ENCODE results near the gene MLLT3. TPM values are rescaled to one million over a fixed set of nuclear protein-coding genes. Genes with fewer than 3 reads are reported as not detected.

The MLLT3 gene
- total and polyA plus RNA-seq, 2 donors (not counting 3 experiments of a cell fraction or from before 2014, with no cell fraction given) = 6.1 to 10.0 TPM

- POLR2A ChIA-PET = no interaction called here
- Histone ChIP-seq H3K4me1 (ENCODE audit: control insufficient read depth, extremely low read depth, insufficient read depth, low read length) (no peaks in the 10 kb centered on the region), H3K27me3 (ENCODE audit: control insufficient read depth in 2 of 2, insufficient read depth in 2 of 2, low read length in 2 of 2) (peaks cover 2 to 3% of the 10 kb centered on the region in 2 experiments), H3K4me2 (ENCODE audit: insufficient read depth, low read length) (no peak overlapping the region), H4K20me1 (replicated peaks; ENCODE audit: control insufficient read depth, extremely low read depth, insufficient read depth, low read length) (no peaks in the 10 kb centered on the region), H3K79me2 (ENCODE audit: control insufficient read depth, insufficient read depth, low read length) (no peaks in the 10 kb centered on the region), H3K9ac (replicated peaks; ENCODE audit: extremely low read depth, insufficient read depth, low read length) (no peak overlapping the region), H3K4me3 (replicated peaks in 1 of 3; ENCODE audit: insufficient read depth in 1 of 3, low read depth in 1 of 3, low read length in 3 of 3) (no peak overlapping the region), H3K36me3 (ENCODE audit: control insufficient read depth in 2 of 2, extremely low read depth in 1 of 2, insufficient read depth in 2 of 2, low read length in 2 of 2) (no peaks in the 10 kb centered on the region), H3K9me1 (replicated peaks; ENCODE audit: control insufficient read depth, extremely low read depth, insufficient read depth, low read length) (no peaks in the 10 kb centered on the region), H2AFZ (ENCODE audit: low read depth, low read length) (no peak overlapping the region), H3K27ac (ENCODE audit: insufficient read depth, low read depth, low read length) (no peak overlapping the region), H3K9me3 (replicated peaks; ENCODE audit: control insufficient read depth, insufficient read depth, low read length) (no peaks in the 10 kb centered on the region)
- FAIRE-seq = no peak
- BruUV-seq (replicated peaks) = no TSS peak
- no peak for TF ChIP-seq CTCF (IDR thresholded peaks at IDR 0.05; ENCODE audit: extremely low read depth in 1 of 2, insufficient read depth in 1 of 2, low read depth in 1 of 2, low read length in 2 of 2)
- TF ChIP-seq MYC (IDR thresholded peaks at IDR 0.05; ENCODE audit: low read depth, low read length) = no peak
- no peak for TF ChIP-seq MAX (IDR thresholded peaks at IDR 0.05; ENCODE audit: insufficient read depth, insufficient read length)
- no peak for TF ChIP-seq JUN (IDR thresholded peaks at IDR 0.05; ENCODE audit: borderline replicate concordance, insufficient read depth, insufficient read length, low read depth)
- TF ChIP-seq GATA2 (IDR thresholded peaks at IDR 0.05; ENCODE audit: insufficient read depth, insufficient read length, low read depth, low read length) = no peak
- no peak for TF ChIP-seq EZH2 (IDR thresholded peaks at IDR 0.05; ENCODE audit: borderline replicate concordance, low read depth, low read length, severe bottlenecking)
- no peak for TF ChIP-seq FOS (IDR thresholded peaks at IDR 0.05; ENCODE audit: borderline replicate concordance, insufficient read depth, low read length)
- no peak for TF ChIP-seq POLR2AphosphoS5 (IDR thresholded peaks at IDR 0.05; ENCODE audit: insufficient read depth, low read depth, low read length)
- TF ChIP-seq POLR2A (IDR thresholded peaks at IDR 0.05; ENCODE audit: low read depth, low read length) = no peak
- intact Hi-C loops (cut with micrococcal nuclease) (no loop called here), dilution Hi-C loops (cut with MboI; ENCODE audit: extremely low pct_ligation_motif_present, low sequenced_read_pairs) (no loop called here)
- CTCF ChIA-PET = interaction anchor here (1.6 kb wide), 1 partner anchor 13 kb away, joined by 5 read pairs; no protein-coding TSS in a partner anchor
- DNase-seq (ENCODE audit: low read depth, low spot score) = no peak
Observed at GRCh38 chr9:20481437-20481836, 140.9 kb downstream of the MLLT3 start.

All from endothelial cell of umbilical vein (primary cell).